GM18861 (cell line): ENCODE data around the gene SLC9A9.
A peak's percentile ranks its signal among the peaks of the same experiment; 100 is the strongest.

Experiments used
- ATAC-seq: cut with Tn5 transposase; IDR thresholded peaks from one replicate; pipeline ENCODE4 v1.9.1; 2021; ENCODE audit not compliant: unreplicated experiment

SLC9A9 gene

DNA sequence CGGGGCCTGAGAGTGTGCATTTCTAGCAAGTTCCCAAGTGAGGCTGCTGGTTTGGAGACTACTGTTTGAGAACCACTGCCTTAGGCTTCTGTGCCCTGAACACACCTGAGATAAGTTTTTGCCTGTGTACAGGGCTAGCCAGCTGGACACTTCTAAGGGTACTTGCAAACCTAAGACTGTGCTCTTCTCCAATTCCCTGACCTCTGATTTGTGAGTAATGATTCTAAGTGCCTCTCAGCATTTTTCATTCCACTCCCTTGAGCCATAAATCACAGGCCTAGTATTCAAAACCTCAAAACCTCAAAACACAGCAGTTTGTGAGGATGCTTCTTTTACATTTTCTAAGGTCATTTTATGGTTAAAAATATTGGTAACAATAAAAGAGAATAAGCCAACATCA lies 580.3 kb downstream of the SLC9A9 start:
- ATAC-seq, result no peak

DNA sequence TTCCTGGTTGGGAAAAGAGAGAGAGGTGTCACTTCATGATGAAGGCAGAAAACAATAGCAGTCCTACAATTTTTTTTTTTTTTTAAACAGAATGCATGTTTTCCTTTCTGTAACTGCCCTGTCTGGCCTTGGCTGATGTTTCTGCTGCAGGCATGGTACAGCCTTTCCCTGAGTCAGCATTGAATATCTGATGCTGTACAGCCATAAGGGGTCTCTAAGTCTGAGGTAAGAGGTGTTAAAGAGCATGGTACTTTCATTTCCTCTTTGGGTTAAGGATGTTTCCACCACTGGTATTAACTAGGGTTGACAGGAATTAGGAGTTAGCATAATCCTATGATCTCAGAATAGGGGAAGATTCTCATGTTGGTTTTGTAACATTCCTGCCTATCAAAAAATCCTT lies 581.3 kb downstream of the SLC9A9 start:
- peak; percentile 77 for ATAC-seq

DNA sequence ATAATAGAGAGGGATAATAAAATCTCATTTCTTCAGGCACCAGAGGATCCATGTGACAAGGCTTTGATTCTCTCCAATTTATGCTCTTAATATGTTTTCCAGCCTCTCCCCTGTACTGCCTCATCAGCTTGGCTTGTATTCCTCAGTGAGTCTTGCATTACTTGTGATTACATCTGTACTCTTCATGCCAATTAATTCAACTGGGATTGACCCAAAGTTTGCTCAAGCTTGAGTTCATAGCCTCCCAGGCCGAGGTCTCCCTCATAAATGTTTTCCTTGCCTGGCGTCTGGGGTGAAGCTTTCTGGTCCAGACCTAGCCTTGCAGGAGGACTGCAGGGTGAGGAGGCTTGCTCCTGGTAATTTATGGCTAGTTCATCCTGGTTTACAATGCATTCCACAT lies 581.8 kb downstream of the SLC9A9 start:
- ATAC-seq, result no peak

DNA sequence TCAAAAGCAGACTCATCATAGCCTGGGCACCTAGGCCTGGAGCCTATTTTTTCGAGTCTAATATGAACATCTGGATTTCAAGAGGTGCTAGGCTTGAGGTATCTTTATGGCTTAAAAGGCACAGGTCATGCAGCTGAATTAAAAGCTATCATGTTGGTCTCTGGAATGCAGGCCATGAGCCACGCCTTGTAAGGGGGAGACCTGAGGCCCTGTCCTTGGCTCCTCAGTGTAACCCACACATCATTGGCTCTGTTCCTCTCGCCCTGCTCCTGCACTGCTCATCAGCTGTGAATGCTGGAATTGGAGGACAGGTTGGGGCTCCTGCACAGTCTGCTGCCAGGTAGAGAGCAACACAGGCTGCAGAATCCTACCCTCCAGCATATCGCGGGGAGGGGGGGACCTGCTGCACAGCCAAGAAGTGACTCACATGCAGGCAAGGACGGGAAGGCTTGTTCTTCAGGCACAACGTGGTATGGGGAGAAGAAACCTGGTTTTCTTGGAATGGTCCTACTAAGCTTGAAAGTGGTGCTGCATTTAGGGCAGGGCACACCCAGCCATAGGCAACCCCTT lies 582.7 kb downstream of the SLC9A9 start:
- no peak for ATAC-seq

DNA sequence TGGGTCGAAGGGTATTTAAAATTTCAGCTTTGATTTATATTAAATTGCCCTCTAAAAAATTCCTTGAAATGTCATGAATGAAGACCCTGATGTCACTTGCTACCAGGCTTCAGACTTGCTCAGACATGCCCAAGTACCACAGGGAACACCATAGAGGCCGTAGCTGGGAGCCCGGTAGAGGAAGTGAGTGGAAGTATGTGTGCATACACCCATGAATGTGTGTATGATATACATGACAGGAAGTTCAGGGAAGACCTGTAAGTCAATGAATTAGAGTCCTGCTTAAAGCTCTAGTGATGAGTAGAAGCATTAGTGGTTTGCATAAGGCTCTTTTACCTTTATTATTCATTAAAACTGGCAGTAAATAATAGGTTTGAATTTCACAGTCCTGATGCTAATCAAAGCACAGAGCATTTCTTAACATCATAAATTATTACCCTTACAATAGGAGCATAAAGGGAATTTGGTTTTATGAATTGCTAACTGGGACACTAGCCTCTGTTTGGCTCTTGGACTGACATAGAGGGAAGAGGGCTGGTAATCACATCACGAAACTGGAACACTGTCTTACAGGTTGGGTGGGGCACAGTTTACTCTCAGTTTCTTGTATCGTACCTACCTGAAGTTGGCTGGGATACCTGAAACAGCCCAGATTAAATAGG lies 584.3 kb downstream of the SLC9A9 start:
- no peak for ATAC-seq

DNA sequence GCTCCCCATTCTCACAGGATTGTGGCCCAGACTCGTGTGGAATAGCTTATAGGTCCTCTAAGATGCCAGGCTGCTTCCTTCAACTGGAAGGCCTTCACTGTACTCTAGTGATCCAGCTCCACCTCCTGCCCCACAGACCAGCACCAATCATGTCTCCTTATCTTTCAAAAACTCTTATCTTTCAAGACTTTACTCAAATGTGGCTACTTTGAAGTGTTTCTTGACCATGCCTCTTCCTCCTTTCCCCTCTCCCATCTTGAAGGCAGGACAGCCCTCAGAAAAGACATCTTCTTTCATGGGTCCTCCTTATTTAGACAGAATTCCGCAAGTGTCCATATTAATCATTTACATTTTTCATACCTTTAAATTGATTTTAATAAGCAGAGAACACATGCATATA lies 586.4 kb downstream of the SLC9A9 start:
- ATAC-seq, result no peak

DNA sequence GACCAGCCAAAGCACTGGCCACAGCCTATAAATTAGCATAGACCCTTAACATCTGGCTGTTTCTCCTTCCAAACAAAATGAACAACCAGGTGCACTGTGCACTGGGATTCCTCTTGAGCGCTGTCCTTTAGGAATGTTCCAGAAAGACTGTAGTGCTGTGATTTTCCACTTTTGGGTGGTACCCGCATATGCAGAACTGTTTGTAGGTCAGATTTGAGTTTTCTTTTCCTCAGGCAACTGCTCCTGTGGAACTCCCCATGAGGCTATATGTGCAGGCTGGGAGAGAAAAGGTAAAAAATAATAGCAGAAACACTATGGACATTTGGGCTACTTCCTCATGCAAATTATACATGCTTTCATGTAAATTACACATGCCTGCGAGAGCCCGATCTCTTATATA lies 589.6 kb downstream of the SLC9A9 start:
- no peak for ATAC-seq

DNA sequence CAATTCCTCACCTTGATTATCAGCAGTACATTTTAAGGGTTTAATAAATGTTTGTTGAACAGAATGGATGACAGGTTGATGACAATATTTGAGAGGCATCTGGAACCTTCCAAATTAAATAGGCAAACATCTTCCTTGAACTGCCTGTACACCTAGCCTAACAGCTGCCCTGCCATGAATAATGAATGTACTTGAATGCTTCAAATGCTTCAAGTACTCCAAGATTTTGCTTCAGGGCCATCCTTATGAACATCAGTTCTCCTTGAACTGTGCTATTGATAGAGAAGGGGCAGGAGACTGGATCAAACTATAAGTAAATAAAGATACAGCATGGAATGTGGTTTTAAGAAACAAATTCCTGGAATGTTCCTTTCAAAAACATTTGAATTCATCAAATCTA lies 591.9 kb downstream of the SLC9A9 start:
- ATAC-seq, result no peak

DNA sequence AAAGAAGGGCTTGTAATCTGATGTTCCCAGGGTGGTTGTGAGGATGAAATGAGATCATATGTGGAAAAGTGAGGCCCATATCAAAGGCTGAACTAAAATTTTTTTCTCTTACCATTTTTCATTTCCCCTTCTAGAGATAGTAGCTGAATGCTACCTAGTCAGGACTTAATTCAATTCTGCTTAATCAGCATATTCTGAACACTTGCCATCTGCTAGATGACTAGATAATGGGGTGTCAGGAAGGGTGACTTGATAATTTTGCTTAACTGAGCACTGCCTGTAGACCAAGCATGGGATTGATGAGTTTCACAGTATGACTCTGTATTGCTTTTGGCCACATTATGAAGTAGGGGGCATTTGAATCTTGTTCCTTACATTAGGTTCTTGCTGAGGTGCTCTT lies 592.5 kb downstream of the SLC9A9 start:
- no peak for ATAC-seq

DNA sequence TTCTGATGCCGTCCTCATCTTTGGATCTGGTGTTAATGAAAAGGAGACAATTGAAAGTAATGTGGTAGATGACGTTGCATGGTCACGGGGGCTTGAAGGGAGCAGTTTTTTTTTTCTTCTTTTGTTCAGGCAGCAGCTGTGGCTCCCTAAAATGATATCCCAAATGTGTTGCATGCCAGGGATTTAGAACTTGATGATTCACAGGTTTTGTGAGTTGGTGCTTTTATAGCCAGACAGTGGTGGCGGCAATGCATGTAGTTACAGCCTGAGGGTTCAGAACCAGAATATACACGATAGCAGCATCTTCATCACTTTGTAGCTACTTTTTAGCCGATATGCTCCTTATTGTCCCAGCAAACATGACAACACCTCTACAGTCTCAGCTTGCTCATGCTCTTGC lies 595.3 kb downstream of the SLC9A9 start:
- ATAC-seq, result no peak

DNA sequence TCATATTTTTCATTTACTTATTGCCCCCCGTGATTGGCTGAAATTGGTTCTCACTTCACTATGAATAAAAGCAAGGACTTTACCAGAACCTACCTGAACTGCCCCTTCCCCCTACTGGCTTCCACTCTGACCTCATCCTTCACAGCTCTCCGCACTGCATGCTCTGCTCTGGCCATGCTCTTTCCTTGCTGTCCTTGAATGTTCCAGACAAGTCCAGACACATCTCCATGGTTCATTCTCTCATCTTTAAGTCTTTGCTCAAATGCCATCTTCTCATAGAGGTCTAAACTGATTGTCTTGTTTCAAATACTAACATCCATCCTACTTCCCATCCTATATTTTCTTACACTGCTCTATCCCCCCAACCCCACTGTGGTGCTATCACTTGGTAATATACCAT lies 599.3 kb downstream of the SLC9A9 start:
- no peak for ATAC-seq

DNA sequence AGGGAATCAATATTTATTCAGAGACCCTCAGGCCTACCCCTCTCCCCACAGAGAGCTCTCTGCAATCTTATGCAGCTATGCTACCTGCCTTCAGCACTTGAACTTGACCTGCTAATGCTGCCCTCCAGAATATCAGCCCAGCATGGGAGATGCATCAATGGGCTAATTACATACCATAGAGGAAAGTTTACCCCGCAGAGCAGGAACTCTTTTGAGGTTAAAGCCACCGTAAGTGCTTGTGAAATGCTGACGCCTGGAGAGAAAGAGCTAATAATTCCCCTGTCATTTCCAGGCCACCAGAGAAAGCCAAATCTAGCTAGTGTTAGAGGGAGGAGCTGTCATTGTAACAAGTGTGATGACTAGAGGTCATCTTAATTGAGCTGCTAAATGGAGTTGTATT lies 601.2 kb downstream of the SLC9A9 start:
- ATAC-seq, result no peak

DNA sequence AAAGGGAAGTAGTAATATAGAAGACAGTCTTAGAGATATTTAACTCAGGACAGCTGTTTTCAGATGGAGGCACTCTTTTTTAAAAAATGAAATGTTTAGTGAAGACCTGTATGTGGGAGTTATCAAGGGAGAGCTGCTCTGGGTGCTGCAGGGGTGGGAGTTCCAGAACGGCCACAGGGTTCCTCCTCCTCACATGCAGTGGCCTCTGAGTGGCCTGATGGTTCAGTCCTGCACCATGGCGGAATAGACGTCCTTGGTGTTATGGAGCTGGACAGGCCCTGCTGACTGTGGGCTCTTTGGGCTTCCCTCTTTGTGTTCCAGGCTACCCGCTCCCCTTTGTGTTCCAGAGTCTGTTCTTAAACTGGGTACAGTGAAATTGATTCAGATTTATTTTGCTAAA lies 602.6 kb downstream of the SLC9A9 start:
- no peak for ATAC-seq

DNA sequence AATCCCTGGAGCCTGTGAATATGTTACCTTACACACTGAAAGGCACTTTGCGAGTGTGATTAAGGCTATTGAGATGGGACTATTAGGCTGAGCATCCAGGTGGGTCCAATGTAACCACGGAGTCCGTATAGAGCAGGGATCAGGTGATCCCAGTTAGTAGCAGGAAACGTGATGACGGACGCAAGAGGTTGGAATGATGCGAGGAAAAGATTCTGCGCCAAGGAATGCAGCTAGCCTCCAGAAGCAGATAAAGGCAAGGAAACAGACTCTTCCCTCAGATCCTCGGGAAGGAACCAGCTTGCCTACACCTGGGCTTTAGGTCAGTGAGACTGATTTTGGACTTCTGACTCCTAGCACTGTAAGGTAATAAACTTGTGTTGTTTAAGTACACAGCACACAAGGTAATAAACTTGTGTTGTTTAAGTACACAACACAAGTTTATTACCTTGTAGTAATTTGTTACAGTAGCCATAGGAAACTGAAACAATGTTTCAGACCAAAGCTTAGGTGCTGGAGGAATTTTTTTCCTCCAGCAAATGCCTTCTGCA lies 603.7 kb downstream of the SLC9A9 start:
- no peak for ATAC-seq

DNA sequence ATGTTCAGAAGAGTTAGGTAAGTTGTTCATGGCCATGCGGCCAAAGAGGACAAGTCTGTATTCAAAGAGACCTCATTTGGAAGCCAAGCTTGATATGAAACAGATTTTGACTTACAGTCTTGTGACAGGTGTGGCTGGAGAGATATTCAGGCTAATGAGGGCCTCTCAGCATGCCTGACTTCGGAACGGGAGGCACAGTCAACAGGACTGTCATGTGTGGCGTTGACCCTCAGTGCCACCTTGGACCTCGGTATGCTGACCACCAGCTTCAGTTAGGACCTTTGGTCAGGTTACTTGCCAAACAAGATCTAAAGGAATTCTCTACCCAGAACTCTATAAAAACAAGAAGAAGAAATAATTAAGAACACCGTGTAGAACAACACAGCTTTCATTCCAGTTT lies 604.6 kb downstream of the SLC9A9 start:
- ATAC-seq, result no peak

DNA sequence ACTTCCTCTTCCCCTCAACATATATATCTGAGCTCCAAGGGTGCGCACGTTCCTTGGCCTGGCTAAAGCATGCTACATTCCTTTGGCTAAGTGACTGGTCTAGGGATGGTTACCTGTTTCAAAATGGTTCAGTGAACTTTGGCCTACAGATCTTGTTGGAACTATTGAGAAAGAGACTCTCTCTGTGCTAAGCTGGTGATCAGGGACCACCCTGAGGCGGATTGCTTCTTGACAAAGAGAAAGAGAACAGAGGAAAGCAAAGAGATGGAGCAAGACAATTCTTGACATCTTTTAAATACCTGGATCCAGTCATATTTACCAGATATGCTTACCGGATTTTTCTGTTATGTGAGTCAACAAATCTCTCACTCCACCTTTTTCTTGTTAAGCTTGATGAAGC lies 605.6 kb downstream of the SLC9A9 start:
- no peak for ATAC-seq

DNA sequence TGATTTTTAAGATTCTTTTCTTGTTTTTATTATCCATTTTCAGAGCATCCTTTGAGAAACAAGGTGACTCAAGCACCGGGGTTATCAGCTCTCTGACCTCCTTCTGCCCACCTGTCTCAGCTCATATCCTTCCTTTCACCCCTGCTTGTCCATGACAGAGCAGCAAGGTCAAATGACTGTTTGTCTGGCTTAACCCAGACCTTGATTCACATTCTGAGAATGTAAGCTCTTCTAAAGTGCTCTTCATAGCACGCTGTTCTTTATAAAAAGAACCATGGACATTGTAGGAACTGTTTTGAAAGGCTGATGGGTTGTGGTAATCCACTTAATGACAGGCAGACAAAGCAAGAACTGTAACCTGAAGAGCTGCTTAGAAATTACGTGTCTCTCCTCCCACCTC lies 606.2 kb downstream of the SLC9A9 start:
- ATAC-seq, result no peak

DNA sequence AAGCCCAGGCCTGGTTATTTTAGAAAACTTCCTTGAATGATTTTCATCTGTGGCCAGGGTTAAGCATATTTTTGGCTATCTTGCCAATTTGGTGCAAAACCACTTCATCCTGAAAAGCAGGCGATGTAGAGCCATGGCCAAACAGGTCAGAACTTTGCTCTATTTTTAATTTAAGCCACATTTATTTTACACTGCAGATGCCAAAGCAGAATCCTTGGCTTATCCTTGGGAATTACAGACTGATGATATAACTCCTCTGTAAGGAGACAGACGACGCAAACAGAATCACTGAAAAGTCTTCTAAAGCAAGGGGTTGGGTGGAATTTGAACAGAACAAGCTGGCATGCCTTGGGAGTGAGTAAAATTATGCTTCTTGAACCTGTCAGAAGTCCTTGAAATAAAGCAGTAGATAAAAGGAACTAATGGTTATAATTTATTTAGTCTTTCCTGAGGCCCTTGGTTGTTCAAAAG lies 606.8 kb downstream of the SLC9A9 start:
- no peak for ATAC-seq

DNA sequence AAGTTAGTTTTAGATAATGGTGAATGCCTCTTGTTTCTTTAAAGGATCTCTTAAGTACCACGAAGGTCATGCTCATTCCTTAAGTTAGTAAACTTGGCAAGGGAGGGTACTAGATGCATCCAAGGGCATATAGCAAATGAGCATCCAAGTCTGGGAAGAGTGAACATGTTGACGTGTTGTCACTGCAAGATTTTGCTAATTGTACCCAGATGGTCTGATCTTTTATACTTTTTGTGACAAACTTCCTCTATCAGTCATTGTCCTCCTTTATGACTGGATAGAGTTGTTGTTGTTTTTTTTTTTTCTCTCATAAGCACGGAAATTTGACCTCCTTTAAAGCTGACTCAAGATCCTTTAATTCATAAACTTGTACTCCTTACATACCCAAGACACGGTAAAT lies 607.4 kb downstream of the SLC9A9 start:
- no peak for ATAC-seq

DNA sequence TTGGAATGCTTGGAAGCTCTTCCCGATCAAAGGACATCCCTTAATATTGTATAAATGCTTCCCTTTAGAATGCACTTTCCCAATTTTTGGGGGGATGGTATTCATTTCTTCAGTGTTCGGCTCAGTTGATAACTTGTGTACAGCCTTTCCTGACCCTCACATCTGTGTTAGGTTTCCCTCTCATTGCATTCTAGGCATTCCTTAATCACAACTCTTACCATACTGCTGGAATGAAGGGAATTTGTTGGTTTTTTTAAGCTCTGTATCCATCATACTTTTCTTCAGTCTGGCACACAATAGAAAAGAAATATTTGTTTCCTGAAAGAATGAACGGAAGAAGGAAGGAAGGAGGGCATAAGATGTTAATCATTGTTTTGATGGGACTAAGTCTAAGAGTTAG lies 609.2 kb downstream of the SLC9A9 start:
- no peak for ATAC-seq

DNA sequence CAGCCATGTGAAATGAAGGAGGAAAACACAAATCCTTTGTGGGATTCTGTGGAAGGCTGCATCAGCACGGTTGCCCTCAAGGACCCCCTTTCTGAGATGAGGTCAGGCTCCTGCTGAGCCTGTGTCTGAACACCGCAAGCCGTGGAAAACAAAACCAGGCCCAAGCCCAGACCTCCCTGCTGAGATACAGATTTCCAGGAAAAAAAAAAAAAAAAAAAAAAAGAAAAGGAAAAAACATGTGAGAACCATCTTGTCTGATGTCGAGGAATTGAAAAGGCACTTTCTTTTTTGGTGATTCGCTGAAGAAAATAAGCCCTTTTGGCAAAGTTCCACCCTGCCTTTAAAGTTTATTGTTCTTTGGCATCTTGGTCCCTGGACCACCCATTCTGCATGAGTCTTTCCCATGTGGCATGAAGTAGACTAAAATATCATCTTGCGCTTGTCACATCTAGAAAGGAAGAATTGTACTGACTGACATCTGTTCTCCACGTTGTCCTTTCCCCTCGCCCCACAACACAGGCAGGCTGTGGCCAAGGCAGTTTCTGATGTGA lies 611.1 kb downstream of the SLC9A9 start:
- ATAC-seq, result no peak

DNA sequence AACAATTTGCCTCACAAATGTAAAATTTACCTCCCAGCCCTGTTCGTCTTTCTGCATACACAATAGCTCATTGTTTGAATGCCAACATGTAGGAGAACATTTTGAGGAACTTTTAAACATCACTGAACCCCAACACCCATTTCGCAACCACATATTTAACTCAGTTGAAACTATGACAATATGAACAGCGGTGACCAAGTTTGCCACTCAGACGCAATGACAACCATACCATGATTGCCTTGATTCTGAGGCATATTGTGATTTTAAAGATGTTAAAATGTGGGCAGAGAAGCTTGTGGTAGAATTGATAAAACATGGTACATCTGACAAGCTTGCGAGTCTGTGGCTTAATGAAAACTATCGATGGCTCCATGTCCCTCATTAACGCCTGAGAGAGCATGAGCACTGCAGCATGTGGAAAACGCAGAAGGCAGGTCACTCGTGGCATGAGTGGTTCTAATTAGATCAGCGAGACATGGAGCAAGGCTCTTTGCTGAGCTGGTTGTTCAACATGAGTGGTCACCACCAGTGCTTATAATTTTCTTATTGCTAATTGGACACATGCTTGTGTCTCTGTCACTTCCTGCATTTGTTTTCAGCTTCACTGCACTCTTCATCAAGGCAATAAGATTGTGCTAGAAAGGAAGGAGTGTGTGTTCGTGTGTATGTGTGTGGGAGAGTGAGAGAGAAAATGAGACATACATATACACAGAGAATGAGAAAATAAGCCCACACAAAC lies 611.9 kb downstream of the SLC9A9 start:
- no peak for ATAC-seq
